Duodenal mucosa (tissue), 2 donors: ENCODE results near the gene LCN2.

Experiments used
- H3K27ac ChIP-seq: one replicate; pipeline ENCODE4 v1.7.0; 2013; ENCODE audit warnings: low read depth, low read length
- H3K27me3 ChIP-seq, 2 donors: one replicate each; pipeline ENCODE4 v1.7.0; 2013; ENCODE audit warnings: low read length in 2 of 2, control low read depth in 1 of 2; ENCODE audit not compliant: insufficient read depth in 2 of 2, control insufficient read depth in 1 of 2
- H3K36me3 ChIP-seq, 2 donors: one replicate each; pipeline ENCODE4 v1.7.0; 2013; ENCODE audit warnings: low read length in 2 of 2, control low read depth in 1 of 2; ENCODE audit not compliant: insufficient read depth in 2 of 2, control insufficient read depth in 1 of 2
- H3K4me1 ChIP-seq, 2 donors: one replicate each; pipeline ENCODE4 v1.7.0; 2013; ENCODE audit warnings: low read length in 2 of 2, control low read depth in 1 of 2; ENCODE audit not compliant: insufficient read depth in 2 of 2, control insufficient read depth in 1 of 2
- H3K4me3 ChIP-seq, 2 donors: one replicate each; pipeline ENCODE4 v1.7.0; 2013; ENCODE audit warnings: low read length in 2 of 2, low read depth in 1 of 2
- H3K9ac ChIP-seq, 2 donors: one replicate each; pipeline ENCODE4 v1.7.0; 2013; ENCODE audit warnings: low read length in 2 of 2, low read depth in 1 of 2
- H3K9me3 ChIP-seq, 2 donors: one replicate each; pipeline ENCODE4 v1.7.0; 2013; ENCODE audit warnings: low read length in 2 of 2, control low read depth in 1 of 2; ENCODE audit not compliant: control insufficient read depth in 1 of 2

Gene LCN2

GRCh38 chr9:128150594-128151308 is 1.5 kb downstream of the LCN2 start:
- H3K27ac ChIP-seq: no peak overlapping the region
- peak overlapping the region; percentile 5 to 36 for H3K4me3 ChIP-seq
- H3K36me3 ChIP-seq: no peaks in the 10 kb centered on the region
- H3K27me3 ChIP-seq: no peaks in the 10 kb centered on the region
- no peak overlapping the region for H3K9ac ChIP-seq
- H3K4me1 ChIP-seq: peaks cover 26 to 29% of the 10 kb centered on the region in 2 donors
- H3K9me3 ChIP-seq: no peaks in the 10 kb centered on the region

- Histone ChIP-seq H3K9me3 (no peaks in the 10 kb centered on the region), H3K4me3 (no peak overlapping the region), H3K27ac (no peak overlapping the region), H3K36me3 (no peaks in the 10 kb centered on the region), H3K27me3 (no peaks in the 10 kb centered on the region), H3K9ac (no peak overlapping the region), H3K4me1 (peaks cover 26 to 29% of the 10 kb centered on the region in 2 donors)
Measured at GRCh38 chr9:128151309-128152132, 2.3 kb downstream of the LCN2 start.

DNA sequence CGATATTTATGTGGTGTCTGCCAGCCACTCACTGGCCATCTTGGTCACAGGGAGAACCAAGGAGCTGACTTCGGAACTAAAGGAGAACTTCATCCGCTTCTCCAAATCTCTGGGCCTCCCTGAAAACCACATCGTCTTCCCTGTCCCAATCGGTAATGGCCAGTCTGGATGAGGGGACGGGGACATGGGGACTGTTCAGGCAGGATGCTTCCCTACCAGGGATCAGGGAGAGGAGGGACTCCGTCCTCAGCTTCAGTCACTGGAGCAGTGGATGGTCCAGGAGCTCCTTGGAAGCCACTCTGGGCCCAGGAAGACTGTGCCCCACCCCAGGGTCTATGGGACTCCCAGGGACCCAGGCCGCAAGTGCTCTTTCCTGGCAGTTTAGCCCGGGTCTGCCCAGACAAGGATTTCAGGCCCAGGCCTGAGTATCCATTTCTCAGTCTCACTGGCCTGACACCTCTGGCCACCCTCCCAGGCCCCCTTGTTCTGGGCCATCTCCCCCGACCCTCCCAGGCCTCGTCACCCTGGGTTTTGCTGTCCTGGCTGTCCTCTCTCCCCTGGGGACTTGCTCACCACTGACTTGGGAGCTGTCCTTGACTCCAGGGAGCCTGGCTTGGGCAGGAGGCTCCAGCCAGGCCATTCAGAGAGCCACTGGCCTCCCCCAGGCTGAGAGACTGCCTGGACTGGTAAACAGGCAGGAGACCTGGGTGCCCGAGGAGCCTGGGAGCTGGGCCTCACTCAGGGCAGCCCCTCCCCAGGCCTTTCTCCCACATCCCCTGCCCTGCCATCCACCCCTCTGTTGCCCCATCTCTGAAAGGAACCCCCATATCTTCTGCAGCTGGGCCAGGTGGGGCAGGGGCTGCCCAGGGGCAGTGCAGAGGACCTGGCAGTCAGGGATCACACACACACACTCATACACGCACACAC is 3.1 kb downstream of the LCN2 start:
- peaks cover 26 to 29% of the 10 kb centered on the region in 2 donors for H3K4me1 ChIP-seq
- H3K9ac ChIP-seq: no peak overlapping the region
- H3K27me3 ChIP-seq: no peaks in the 10 kb centered on the region
- H3K9me3 ChIP-seq: no peaks in the 10 kb centered on the region
- no peak overlapping the region for H3K27ac ChIP-seq
- H3K36me3 ChIP-seq: no peaks in the 10 kb centered on the region
- H3K4me3 ChIP-seq: no peak overlapping the region

DNA sequence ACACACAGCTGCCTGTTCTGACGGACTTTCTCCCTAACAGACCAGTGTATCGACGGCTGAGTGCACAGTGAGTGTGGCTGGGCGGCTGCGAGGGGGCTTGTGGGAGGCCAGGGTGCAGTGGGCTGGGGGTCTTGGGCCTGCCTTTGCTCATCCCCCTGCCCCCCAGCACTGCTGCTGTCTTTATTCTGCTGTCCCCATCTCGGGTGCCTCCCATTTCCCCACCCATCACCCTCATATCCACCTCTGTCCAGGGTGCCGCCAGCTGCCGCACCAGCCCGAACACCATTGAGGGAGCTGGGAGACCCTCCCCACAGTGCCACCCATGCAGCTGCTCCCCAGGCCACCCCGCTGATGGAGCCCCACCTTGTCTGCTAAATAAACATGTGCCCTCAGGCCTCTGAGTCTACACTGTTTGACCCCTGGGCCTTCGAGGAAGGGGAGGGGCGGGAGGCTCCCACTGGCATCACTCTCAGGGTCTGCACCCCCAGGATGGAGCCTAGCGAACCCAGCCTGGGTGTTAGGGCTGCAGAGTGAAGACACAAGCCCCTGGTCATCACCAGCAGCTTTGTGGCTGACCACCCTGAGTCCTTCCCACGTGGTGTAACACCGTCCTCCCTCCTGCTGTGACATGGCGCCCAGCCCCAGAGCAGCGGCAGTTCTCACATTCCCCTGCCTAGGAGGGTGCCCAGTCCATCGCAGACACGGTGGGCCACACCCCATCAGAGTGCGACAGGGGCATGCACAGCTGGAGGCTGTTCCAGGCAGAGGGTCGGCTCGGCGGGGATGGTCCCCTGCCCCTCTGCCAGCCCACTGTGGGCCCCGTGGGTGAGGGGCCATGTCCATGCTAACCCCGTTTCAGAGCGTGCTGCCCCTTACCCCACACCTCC is 4.0 kb downstream of the LCN2 start:
- H3K27ac ChIP-seq: no peak overlapping the region
- no peak overlapping the region for H3K4me3 ChIP-seq
- H3K9me3 ChIP-seq: no peaks in the 10 kb centered on the region
- no peaks in the 10 kb centered on the region for H3K27me3 ChIP-seq
- no peaks in the 10 kb centered on the region for H3K36me3 ChIP-seq
- H3K4me1 ChIP-seq: peaks cover 22 to 24% of the 10 kb centered on the region in 2 donors
- no peak overlapping the region for H3K9ac ChIP-seq

- Histone ChIP-seq H3K27ac (no peak overlapping the region), H3K9me3 (no peaks in the 10 kb centered on the region), H3K27me3 (no peaks in the 10 kb centered on the region), H3K36me3 (no peaks in the 10 kb centered on the region), H3K4me1 (peaks cover 13 to 16% of the 10 kb centered on the region in 2 donors), H3K4me3 (no peak overlapping the region), H3K9ac (no peak overlapping the region)
Measured at GRCh38 chr9:128153947-128154695, 4.9 kb downstream of the LCN2 start.

- Histone ChIP-seq H3K27me3 (no peaks in the 10 kb centered on the region), H3K27ac (no peak overlapping the region), H3K9ac (no peak overlapping the region), H3K9me3 (no peaks in the 10 kb centered on the region), H3K4me1 (peaks cover 8 to 11% of the 10 kb centered on the region in 2 donors), H3K36me3 (no peaks in the 10 kb centered on the region), H3K4me3 (no peak overlapping the region)
Measured at GRCh38 chr9:128155736-128156500, 6.7 kb downstream of the LCN2 start.

GRCh38 chr9:128159522-128159783 is 10.2 kb downstream of the LCN2 start:
- Histone ChIP-seq H3K9ac (peak overlapping the region; percentile 63 to 65), H3K36me3 (peaks cover 0 to 19% of the 10 kb centered on the region in 2 donors), H3K4me3 (peak overlapping the region; percentile 70 to 80), H3K27me3 (no peaks in the 10 kb centered on the region), H3K27ac (peak overlapping the region; percentile 34), H3K9me3 (no peaks in the 10 kb centered on the region), H3K4me1 (peaks cover 14 to 16% of the 10 kb centered on the region in 2 donors)

GRCh38 chr9:128159784-128160602 is 10.7 kb downstream of the LCN2 start, which contains the start of gene BBLN:
BBLN (plus strand) TSS chr9:128160265; CDS start chr9:128160408, 143 bp downstream.
- Histone ChIP-seq H3K4me3 (peak within 1 kb of the TSS; percentile 80 to 88), H3K4me1 (peaks cover 14 to 16% of the 10 kb centered on the region in 2 donors), H3K36me3 (peaks cover 0 to 22% of the 10 kb centered on the region in 2 donors), H3K9ac (peak within 1 kb of the TSS; percentile 81 to 86), H3K27ac (peak within 1 kb of the TSS; percentile 34), H3K9me3 (no peaks in the 10 kb centered on the region), H3K27me3 (no peaks in the 10 kb centered on the region)
